SK-N-MC (cell line): Measurements from ENCODE around the gene TBL1XR1.

Experiments
- EZH2 ChIP-seq: fragments of 200-600 bp; sonication (generic); IDR thresholded peaks from one replicate; pipeline ENCODE4 v1.6.1; 2017; ENCODE audit warnings: antibody characterized with exemption
- POLR2AphosphoS5 ChIP-seq: IDR thresholded peaks from 2 replicates; pipeline ENCODE4 v1.6.1; 2012; ENCODE audit warnings: mild to moderate bottlenecking, low read depth, low read length, borderline replicate concordance

- TF ChIP-seq EZH2 (no peak), POLR2AphosphoS5 (no peak)
These were observed 19.5 kb downstream of the TBL1XR1 start for GRCh38 chr3:177177749-177178221.
